HepG2 (cell line): Measurements from ENCODE around the gene CNTD1. TPM values are rescaled to one million over a fixed set of nuclear protein-coding genes. Genes with fewer than 3 reads are reported as not detected.
A peak's percentile ranks its signal among the peaks of the same experiment; 100 is the strongest.

ENCODE experiments used
- CBFB ChIP-seq: sonication (generic); formaldehyde crosslinking; IDR thresholded peaks from 2 replicates; pipeline ENCODE4 v1.4.0; 2020; ENCODE audit warnings: missing genetic modification reagents
- HNRNPH1 ChIP-seq: fragments of 200-400 bp; formaldehyde crosslinking; optimal IDR thresholded peaks from 2 replicates; pipeline ENCODE3; 2017; ENCODE audit warnings: mild to moderate bottlenecking, low read depth, low read length
- MIXL1 ChIP-seq: IDR thresholded peaks from 2 replicates; pipeline ENCODE4 v1.6.1; 2016
- RAD51 ChIP-seq: fragments of 450-650 bp; IDR thresholded peaks from 2 replicates; pipeline ENCODE4 v1.6.1; 2016; ENCODE audit warnings: borderline replicate concordance
- REPIN1 ChIP-seq: sonication (generic); formaldehyde crosslinking; IDR thresholded peaks from 2 replicates; pipeline ENCODE4 v1.8.0; 2022; ENCODE audit warnings: missing genetic modification reagents, low read depth, mild to moderate bottlenecking, borderline replicate concordance
- RFX1 ChIP-seq: fragments of 450-650 bp; IDR thresholded peaks from 2 replicates; pipeline ENCODE4 v1.6.1; 2017
- SATB2 ChIP-seq: sonication (generic); formaldehyde crosslinking; IDR thresholded peaks from 2 replicates; pipeline ENCODE4 v1.5.0; 2020; ENCODE audit warnings: missing genetic modification reagents
- SNRNP70 ChIP-seq: fragments of 200-400 bp; formaldehyde crosslinking; IDR thresholded peaks from 2 replicates; pipeline ENCODE4 v1.6.1; 2017; ENCODE audit warnings: mild to moderate bottlenecking, low read depth, low read length, moderate library complexity
- SOX6 ChIP-seq, 2 experiments: fragments of 450-650 bp in 1 of 2; sonication (generic) in 1 of 2; formaldehyde crosslinking in 1 of 2; IDR thresholded peaks; 2 replicates each; pipeline versions ENCODE4 v1.4.0 to v1.6.1; 2017 to 2020; ENCODE audit warnings: antibody characterized with exemption in 1 of 2, mild to moderate bottlenecking in 1 of 2, missing genetic modification reagents in 1 of 2
- SRSF9 ChIP-seq: fragments of 200-400 bp; formaldehyde crosslinking; IDR thresholded peaks from 2 replicates; pipeline ENCODE4 v1.6.1; 2018; ENCODE audit warnings: borderline replicate concordance, mild to moderate bottlenecking, low read depth, low read length; ENCODE audit not compliant: insufficient read depth, poor library complexity, severe bottlenecking
- TRIM24 ChIP-seq: sonication (generic); formaldehyde crosslinking; IDR thresholded peaks from 2 replicates; pipeline ENCODE4 v1.8.0; 2022; ENCODE audit warnings: mild to moderate bottlenecking, missing genetic modification reagents
- TSC22D2 ChIP-seq: sonication (generic); formaldehyde crosslinking; IDR thresholded peaks from 2 replicates; pipeline ENCODE4 v1.5.1; 2020; ENCODE audit warnings: missing genetic modification reagents, mild to moderate bottlenecking, borderline replicate concordance
- ZNF44 ChIP-seq: sonication (generic); formaldehyde crosslinking; IDR thresholded peaks from 2 replicates; pipeline ENCODE4 v1.5.1; 2020; ENCODE audit warnings: mild to moderate bottlenecking, missing genetic modification reagents
- ZNF446 ChIP-seq: sonication (generic); formaldehyde crosslinking; IDR thresholded peaks from 2 replicates; pipeline ENCODE4 v1.5.0; 2020; ENCODE audit warnings: mild to moderate bottlenecking, missing genetic modification reagents
- ZNF496 ChIP-seq: sonication (generic); formaldehyde crosslinking; IDR thresholded peaks from 2 replicates; pipeline ENCODE4 v1.8.1; 2023; ENCODE audit warnings: mild to moderate bottlenecking, moderate library complexity, missing genetic modification reagents; ENCODE audit not compliant: insufficient replicate concordance
- ZNF577 ChIP-seq: sonication (generic); formaldehyde crosslinking; IDR thresholded peaks from 2 replicates; pipeline ENCODE4 v1.4.0; 2020; ENCODE audit warnings: mild to moderate bottlenecking, low read depth, missing genetic modification reagents, borderline replicate concordance
- ZNF605 ChIP-seq: sonication (generic); formaldehyde crosslinking; IDR thresholded peaks from 2 replicates; pipeline ENCODE4 v1.8.0; 2022; ENCODE audit warnings: mild to moderate bottlenecking, missing genetic modification reagents
- ZNF83 ChIP-seq: sonication (generic); formaldehyde crosslinking; IDR thresholded peaks from 2 replicates; pipeline ENCODE4 v1.4.0; 2020; ENCODE audit warnings: missing genetic modification reagents, mild to moderate bottlenecking, borderline replicate concordance
- polyA plus RNA-seq, 8 experiments: library from polyadenylated mRNA; depleted of rRNA in 3 of 8; stranded (reverse) in 7 of 8; unstranded in 1 of 8; fragments of >200 nt; fragmentation: Illumina TruSeq in 4 of 8; extraction: Trizol in 4 of 8; gene quantifications; 2 replicates each; pipeline versions ENCODE4 v1.2.1 to v1.2.3, GENCODE V29; 2011 to 2016; ENCODE audit warnings: low read depth in 4 of 8, missing spikeins in 1 of 8, mixed read lengths in 1 of 8; ENCODE audit not compliant: insufficient read depth in 1 of 8
- total RNA-seq, 5 experiments: library from RNA; depleted of rRNA; stranded (reverse); fragments of >200 nt; fragmentation: Illumina TruSeq; extraction: Trizol; gene quantifications; 2 replicates each; pipeline ENCODE4 v1.2.3, GENCODE V29; 2016; ENCODE audit warnings: low read depth in 1 of 5
- TF ChIP-seq, protein P1 (sequence below): sonication (generic); formaldehyde crosslinking; IDR thresholded peaks from 2 replicates; pipeline ENCODE4 v1.8.0; 2022; ENCODE audit warnings: missing genetic modification reagents, mild to moderate bottlenecking, inconsistent platforms, borderline replicate concordance
- TF ChIP-seq, protein P2 (sequence below): sonication (generic); formaldehyde crosslinking; IDR thresholded peaks from 2 replicates; pipeline ENCODE4 v1.4.0; 2020; ENCODE audit warnings: missing genetic modification reagents, borderline replicate concordance
- TF ChIP-seq, protein P3 (sequence below): sonication (generic); formaldehyde crosslinking; IDR thresholded peaks from 2 replicates; pipeline ENCODE4 v1.4.0; 2020; ENCODE audit warnings: missing genetic modification reagents
- TF ChIP-seq, protein P4 (sequence below): sonication (generic); formaldehyde crosslinking; IDR thresholded peaks from 2 replicates; pipeline ENCODE4 v1.5.0; 2020; ENCODE audit warnings: mild to moderate bottlenecking, missing genetic modification reagents

The CNTD1 gene
- total and polyA plus RNA-seq, 2 of the 13 experiments (the other 11 are each of a cell fraction or from before 2014, with no cell fraction given) = 0.11 to 0.15 TPM

DNA sequence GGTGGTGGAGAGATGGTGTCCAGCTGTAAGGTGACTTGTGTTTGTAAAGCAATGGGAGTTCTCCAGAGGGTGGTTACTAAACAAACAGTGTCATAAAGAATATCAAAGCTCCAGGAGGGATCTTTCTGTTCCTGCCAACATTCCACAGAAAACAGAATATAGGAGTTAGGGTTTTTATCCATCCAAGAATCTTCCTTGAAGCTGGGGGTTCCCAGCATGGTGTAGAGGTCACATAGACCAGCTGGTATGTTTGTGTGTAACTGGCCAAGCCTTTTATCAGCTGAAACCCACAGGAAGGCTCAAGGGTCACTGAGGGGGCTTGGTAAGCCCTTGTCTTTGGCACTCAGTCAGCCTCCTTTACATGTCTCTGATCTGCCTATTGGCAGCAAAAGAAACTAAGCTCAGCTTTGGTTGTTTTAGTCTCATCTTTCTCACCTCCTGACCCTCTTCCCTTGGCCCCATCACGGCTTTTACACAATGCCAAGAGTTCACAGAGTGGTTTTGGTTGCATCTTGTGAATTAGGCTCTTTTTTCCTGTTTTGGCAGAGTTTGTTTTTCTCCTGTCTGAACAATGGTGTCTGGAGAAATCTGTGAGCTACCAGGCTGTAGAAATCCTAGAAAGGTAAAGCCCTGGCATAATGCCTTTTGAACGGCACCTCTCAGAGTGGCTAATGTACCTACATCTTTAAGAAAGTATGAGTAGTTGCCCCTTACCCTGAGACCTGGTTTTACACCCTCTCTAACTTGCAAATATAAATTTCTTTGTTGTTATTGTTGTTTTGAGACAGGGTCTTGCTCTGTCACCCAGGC lies 4.6 kb downstream of the CNTD1 start (continued):
- no peak for TF ChIP-seq SATB2 (CRISPR knock-in tag)
- no peak for TF ChIP-seq ZNF44 (CRISPR knock-in tag)
- TF ChIP-seq ZNF605 (CRISPR knock-in tag) = peak; percentile 67
- no peak for TF ChIP-seq SOX6 (IDR thresholded peaks at IDR 0.05)
- peak; percentile 66 for TF ChIP-seq SOX6 (CRISPR knock-in tag; IDR thresholded peaks at IDR 0.05)
- no peak for TF ChIP-seq ZNF446 (CRISPR knock-in tag)
- TF ChIP-seq CBFB = no peak
- TF ChIP-seq SRSF9 = no peak
- peak; percentile 59; the same call in 1 of the 2 replicates for TF ChIP-seq REPIN1
- TF ChIP-seq MIXL1 (CRISPR knock-in tag) = peak; percentile 31; the same call in 1 of the 2 replicates
- no peak for TF ChIP-seq RAD51
- TF ChIP-seq ZNF83 (CRISPR knock-in tag) = no peak
- TF ChIP-seq, protein P1, sequence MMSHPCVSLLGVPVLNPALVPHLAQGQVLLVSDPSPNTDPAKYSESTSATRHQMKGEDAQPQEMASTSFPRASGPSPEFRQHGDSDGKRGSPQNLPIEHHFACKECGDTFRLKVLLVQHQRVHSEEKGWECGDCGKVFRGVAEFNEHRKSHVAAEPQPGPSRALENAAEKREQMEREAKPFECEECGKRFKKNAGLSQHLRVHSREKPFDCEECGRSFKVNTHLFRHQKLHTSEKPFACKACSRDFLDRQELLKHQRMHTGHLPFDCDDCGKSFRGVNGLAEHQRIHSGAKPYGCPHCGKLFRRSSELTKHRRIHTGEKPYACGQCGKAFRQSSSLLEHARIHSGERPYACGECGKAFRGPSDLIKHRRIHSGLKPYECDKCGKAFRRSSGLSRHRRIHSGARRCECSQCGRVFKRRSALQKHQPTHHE (CRISPR knock-in tag) = no peak
- no peak for TF ChIP-seq ZNF577
- TF ChIP-seq, protein P2, sequence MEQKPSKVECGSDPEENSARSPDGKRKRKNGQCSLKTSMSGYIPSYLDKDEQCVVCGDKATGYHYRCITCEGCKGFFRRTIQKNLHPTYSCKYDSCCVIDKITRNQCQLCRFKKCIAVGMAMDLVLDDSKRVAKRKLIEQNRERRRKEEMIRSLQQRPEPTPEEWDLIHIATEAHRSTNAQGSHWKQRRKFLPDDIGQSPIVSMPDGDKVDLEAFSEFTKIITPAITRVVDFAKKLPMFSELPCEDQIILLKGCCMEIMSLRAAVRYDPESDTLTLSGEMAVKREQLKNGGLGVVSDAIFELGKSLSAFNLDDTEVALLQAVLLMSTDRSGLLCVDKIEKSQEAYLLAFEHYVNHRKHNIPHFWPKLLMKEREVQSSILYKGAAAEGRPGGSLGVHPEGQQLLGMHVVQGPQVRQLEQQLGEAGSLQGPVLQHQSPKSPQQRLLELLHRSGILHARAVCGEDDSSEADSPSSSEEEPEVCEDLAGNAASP = no peak
- TF ChIP-seq TRIM24 (CRISPR knock-in tag) = no peak
- TF ChIP-seq, protein P3, sequence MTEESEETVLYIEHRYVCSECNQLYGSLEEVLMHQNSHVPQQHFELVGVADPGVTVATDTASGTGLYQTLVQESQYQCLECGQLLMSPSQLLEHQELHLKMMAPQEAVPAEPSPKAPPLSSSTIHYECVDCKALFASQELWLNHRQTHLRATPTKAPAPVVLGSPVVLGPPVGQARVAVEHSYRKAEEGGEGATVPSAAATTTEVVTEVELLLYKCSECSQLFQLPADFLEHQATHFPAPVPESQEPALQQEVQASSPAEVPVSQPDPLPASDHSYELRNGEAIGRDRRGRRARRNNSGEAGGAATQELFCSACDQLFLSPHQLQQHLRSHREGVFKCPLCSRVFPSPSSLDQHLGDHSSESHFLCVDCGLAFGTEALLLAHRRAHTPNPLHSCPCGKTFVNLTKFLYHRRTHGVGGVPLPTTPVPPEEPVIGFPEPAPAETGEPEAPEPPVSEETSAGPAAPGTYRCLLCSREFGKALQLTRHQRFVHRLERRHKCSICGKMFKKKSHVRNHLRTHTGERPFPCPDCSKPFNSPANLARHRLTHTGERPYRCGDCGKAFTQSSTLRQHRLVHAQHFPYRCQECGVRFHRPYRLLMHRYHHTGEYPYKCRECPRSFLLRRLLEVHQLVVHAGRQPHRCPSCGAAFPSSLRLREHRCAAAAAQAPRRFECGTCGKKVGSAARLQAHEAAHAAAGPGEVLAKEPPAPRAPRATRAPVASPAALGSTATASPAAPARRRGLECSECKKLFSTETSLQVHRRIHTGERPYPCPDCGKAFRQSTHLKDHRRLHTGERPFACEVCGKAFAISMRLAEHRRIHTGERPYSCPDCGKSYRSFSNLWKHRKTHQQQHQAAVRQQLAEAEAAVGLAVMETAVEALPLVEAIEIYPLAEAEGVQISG (CRISPR knock-in tag) = peak; percentile 41
- TF ChIP-seq, protein P4, sequence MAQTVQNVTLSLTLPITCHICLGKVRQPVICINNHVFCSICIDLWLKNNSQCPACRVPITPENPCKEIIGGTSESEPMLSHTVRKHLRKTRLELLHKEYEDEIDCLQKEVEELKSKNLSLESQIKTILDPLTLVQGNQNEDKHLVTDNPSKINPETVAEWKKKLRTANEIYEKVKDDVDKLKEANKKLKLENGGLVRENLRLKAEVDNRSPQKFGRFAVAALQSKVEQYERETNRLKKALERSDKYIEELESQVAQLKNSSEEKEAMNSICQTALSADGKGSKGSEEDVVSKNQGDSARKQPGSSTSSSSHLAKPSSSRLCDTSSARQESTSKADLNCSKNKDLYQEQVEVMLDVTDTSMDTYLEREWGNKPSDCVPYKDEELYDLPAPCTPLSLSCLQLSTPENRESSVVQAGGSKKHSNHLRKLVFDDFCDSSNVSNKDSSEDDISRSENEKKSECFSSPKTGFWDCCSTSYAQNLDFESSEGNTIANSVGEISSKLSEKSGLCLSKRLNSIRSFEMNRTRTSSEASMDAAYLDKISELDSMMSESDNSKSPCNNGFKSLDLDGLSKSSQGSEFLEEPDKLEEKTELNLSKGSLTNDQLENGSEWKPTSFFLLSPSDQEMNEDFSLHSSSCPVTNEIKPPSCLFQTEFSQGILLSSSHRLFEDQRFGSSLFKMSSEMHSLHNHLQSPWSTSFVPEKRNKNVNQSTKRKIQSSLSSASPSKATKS (CRISPR knock-in tag) = no peak
- TF ChIP-seq HNRNPH1 = no peak
- no peak for TF ChIP-seq ZNF496 (CRISPR knock-in tag)
- TF ChIP-seq SNRNP70 = no peak
- TF ChIP-seq RFX1 = no peak
- no peak for TF ChIP-seq TSC22D2 (CRISPR knock-in tag)
